ENCODE results near the gene ALDH4A1.
"Not testable (repeated sequence)": the region's sequence is repeated elsewhere in the genome, so short reads cannot be mapped to it uniquely, and the experiment has no call there.

Gene ALDH4A1

DNA sequence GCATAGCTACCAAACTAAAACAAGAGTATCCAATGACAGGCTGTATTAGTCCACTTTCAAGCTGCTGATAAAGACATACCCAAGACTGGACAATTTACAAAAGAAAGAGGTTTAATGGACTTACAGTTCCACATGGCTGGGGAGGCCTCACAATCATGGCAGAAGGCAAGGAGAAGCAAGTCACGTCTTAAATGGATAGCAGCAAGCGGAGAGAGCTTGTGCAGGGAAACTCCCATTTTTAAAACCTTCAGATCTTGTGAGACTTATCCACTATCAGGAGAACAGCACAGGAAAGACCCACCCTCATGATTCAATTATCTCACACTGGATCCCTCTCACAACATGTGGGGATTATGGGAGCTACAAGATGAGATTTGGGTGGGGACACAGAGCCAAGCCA is 54.6 kb downstream of the ALDH4A1 start:
- DNase-seq = not testable (repeated sequence)

DNA sequence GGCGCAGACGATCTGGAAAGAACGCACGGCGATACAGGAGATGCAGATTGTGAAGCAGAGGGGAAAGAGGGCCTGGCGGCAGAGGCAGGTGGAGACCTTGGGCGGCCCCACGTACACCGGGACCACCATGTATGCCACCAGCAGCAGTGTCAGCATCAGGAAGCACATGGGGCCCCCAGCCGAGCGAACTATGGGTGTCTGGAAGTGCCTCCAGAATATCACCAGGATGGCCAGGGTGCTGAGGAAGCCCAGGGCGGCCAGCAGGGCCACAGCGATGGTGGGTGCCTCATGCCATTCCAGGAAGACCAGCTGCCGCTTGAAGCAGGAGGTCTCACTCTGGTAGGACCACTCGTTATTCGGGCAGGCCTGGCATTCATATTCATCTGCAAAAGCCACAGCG is 62.2 kb downstream of the ALDH4A1 start:
- no peak for DNase-seq

GRCh38 chr1:18836654-18837053 is 65.7 kb downstream of the ALDH4A1 start:
- no peak for DNase-seq

GRCh38 chr1:18832319-18832718 is 70.0 kb downstream of the ALDH4A1 start:
- DNase-seq = not testable (repeated sequence)

GRCh38 chr1:18831656-18832055 is 70.7 kb downstream of the ALDH4A1 start:
- no peak for DNase-seq

DNA sequence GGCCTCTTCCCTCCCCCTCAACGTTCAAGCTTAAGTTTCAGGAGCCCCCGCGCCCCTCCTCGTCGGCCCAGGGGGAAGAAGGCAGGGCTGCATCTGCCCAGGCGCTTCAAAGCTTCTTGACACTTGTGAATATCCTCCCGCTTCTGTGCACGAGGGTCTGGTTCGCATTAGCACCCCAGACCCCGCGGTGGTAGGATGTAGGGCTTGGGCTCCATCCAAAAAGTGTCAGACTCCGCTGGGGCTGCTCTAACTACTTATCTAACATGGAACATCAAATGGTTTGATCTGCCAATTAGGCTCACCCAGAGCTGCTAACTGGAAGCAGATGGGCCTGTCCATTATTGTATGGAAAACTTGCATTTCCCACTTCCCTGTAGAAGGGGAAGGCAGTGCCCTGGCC is 71.8 kb downstream of the ALDH4A1 start:
- DNase-seq = no peak

- no peak for DNase-seq
These were observed 72.7 kb downstream of the ALDH4A1 start for GRCh38 chr1:18829671-18830070.

GRCh38 chr1:18828224-18828623 is 74.1 kb downstream of the ALDH4A1 start:
- DNase-seq = no peak

- no peak for DNase-seq
These were observed 78.9 kb downstream of the ALDH4A1 start for GRCh38 chr1:18823438-18823837.

All from stimulated activated CD4-positive, alpha-beta T cell treated with anti-CD3 and anti-CD28 coated beads, Interleukin-15, amount 100 ng/mL, for 24 hours (primary cell).